CD4-positive, alpha-beta T cell treated with Interleukin-1 beta for 1 hour (primary cell): ENCODE data around the gene SCLY.
"Not testable (repeated sequence)": the region's sequence is repeated elsewhere in the genome, so short reads cannot be mapped to it uniquely, and the experiment has no call there.

Experiments used
- DNase-seq, 2 donors: peaks; one replicate each; pipeline ENCODE4 v3.0.0-alpha.2; 2020 to 2022

The SCLY gene

DNA sequence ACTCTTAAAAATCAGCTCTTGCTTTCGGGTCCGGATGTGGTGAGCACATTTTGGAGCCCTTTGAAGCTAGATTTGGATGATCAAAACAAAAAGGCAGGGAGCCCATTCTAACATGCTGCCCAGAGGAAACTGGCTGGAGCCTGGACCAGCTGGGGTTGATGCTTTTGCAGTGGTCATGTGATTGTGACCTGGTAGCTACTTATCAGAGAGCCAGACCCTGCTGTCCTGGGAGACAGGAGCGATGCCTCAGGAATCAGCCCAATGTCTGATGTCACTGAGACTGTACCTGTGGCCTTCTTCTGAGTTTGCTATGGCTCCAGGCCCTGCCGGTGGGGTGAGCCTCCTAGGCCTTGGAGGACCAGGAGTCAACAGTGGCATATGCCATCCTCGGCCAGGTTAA, 18.7 kb upstream of the SCLY start:
- DNase-seq, result no peak

GRCh38 chr2:238042849-238043584, 17.8 kb upstream of the SCLY start:
- DNase-seq, result no peak

GRCh38 chr2:238043851-238044250, 16.9 kb upstream of the SCLY start:
- no peak for DNase-seq

DNA sequence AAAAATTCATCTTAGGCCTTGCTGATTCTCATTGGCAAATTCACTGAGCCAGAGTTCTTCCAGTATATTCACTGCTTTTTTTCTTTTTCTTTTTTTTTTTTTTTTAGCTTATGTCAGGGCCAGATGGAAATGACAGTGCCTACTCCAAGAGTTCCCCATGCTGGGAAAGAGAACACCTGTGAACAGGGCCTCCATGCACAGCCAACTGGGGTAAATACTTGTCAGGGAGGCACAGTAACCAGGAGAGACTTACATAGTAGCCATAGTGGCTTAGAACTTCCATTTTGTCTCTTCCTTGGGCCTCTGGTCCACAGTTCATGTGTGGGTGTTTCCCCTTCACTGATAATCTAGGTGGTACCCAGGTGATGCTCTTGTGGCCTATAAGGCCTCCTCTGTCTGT, 15.2 kb upstream of the SCLY start:
- DNase-seq, result no peak

DNA sequence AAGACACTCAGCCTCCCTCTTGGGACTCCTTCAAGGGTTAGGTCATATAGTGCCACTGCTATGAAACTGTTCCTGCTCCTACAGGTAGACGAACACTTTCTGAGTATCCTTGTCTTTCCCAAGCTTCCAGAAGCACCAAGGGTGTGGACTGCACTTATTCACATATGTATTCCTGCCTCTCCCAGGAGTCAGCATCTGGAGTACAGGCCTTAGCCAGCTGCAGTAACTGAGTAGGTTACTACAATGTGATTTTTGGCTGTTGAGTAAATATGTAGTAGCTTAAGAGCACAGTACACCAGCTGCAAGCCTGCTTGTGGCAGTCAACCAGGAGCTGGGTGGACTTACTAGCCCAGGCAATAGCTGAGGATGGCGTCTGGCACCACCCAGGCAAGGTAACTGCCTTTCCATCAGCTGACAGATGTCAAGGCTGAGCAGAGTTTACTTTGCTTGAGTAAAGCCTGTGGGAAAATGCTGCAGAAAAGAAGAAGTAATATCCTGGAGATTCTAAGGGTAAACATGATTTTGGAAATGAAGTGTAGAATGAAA, 14.0 kb upstream of the SCLY start:
- no peak for DNase-seq

DNA sequence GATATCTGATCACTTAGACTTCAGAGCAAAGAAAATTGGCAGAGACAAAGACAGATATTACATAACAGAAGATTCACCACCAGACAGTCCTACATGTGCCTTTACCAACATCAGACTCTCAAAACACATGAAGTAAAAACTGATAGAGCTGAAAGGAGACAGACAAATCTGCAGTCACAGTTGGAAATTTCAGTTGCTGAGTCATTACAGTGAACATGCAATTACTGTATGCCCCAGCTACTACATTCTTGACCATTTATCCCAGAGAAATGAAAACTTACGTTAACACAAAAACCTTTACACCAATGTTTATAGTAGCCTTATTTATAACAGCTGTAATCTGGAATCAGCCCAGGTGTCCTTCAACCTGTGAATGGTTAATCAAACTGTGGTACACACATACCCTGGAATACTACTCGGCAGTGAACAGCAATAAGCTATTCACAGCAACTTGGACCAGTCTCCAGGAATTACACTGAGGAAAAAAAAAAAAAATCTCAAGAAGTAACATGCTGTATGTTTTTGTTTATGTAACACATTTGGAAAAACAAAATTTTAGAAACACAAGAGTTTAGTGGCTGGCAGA, 7.5 kb upstream of the SCLY start:
- no peak for DNase-seq

DNA sequence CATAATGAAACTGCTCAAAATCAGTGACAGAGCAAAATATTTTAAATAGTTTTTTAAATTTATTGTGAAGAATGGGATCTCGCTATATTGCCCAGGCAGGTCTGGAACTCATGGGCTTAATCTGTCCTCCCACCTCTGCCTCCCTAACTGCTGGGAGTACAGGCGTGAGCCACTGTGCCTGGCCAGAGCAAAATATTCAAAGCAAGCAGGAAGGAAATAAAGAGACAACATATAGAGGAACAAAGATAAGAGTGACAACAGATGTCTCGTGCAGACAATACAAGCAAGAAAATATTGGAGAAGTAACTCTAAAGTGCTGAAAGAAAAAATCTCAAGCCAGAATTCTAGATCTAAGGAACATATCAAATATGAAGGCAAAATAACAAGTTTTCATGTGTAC, 5.0 kb upstream of the SCLY start:
- no peak for DNase-seq

DNA sequence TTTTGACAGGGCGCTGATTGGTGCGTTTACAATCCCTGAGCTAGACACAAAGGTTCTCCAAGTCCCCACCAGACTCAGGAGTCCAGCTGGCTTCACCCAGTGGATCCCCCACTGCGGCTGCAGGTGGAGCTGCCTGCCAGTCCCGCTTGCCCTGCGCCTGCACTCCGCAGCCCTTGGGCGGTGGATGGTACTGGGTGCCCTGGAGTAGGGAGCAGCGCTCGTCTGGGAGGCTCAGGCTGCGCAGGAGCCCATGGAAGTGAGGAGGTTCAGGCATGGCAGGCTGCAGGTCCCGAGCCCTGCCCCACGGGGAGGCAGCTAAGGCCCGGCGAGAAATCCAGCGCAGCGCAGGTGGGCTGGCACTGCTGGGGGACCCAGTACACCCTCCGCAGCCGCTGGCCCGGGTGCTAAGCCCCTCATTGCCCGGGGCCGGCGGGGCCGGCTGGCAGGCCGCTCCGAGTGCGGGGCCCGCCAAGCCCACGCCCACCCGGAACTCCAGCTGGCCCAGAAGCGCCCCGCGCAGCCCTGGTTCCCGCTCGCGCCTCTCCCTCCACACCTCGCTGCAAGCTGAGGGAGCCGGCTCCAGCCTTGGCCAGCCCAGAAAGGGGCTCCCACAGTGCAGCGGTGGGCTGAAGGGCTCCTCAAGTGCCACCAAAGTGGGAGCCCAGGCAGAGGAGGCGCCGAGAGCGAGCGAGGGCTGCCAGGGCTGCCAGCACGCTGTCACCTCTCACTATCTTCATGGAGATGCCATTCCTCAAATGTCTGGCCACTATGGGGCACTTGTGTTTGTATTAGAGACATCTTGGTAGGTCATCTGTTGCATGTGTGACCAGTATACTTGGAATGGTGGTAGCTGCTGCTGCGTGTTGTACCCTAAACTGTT, 2.9 kb upstream of the SCLY start:
- DNase-seq, result not testable (repeated sequence)

- no peak for DNase-seq
Observed at GRCh38 chr2:238059505-238059904, 1.3 kb upstream of the SCLY start.

DNA sequence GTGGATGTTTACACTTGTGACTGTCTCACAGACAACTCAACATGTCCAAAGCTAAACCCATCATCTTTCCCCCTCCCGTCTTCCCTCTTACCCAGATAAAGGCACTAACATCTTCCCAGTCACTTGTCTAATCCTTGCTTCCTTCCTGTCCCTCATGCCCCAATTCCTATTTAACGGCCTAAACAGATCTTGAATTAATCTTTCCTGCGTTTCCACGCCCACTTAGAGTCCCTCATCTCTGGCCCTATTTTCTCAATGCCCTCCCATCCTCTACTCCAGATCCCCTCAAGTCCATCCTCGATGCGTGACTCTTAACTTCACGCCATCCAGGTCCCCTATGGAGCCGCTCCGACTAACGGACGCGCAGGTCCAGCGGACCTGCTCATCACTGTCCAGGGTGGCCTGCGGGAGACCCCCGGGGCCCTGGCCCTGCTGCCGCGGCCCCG, 682 bp upstream of the SCLY start:
- DNase-seq, result no peak

DNA sequence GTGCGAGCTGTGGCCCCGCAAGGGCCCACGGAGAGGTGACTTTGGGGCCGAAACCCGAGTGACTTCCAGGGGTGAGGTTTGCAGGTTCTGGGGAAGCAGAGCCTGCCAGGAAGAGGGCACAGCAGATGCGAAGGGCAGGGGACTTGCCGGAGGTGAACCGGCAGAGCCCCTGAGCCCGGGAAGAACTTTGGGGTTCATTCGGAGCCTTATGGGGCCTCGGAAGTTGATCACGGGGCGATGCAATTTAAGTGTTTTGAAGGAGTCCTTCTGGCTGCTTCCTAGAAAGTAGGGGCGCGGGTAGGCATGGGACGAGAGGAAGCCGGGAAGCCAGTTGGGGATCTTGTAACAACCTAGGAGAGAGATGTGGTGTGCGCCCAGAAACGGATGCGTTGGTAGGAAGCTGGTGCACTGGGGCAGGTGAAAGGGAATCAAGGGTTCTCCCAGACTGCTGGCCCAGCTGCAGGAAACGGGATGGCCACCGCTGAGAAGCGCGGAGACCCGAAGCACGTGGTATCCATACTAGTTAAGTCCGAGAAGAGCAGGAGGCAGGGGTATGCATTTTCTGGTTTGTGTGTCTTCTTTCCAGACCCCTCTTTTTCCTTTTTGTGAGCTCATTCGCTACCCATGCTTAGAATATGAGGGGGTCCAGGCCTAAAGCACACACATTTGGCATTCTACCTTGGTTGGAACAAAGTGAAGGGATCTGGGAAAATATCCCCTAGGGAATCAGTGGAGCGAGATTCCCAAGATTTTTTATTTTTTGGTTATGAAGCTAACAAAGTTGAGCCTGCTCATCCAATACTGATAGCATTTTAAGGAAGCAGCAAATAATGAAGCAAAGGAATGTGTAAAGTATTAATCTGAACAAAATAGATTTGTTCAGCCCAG, 758 bp downstream of the SCLY start:
- DNase-seq, result no peak

- DNase-seq, result no peak
Observed at GRCh38 chr2:238063414-238064189, 2.8 kb downstream of the SCLY start.

- no peak for DNase-seq
Observed at GRCh38 chr2:238064376-238064775, 3.6 kb downstream of the SCLY start.

DNA sequence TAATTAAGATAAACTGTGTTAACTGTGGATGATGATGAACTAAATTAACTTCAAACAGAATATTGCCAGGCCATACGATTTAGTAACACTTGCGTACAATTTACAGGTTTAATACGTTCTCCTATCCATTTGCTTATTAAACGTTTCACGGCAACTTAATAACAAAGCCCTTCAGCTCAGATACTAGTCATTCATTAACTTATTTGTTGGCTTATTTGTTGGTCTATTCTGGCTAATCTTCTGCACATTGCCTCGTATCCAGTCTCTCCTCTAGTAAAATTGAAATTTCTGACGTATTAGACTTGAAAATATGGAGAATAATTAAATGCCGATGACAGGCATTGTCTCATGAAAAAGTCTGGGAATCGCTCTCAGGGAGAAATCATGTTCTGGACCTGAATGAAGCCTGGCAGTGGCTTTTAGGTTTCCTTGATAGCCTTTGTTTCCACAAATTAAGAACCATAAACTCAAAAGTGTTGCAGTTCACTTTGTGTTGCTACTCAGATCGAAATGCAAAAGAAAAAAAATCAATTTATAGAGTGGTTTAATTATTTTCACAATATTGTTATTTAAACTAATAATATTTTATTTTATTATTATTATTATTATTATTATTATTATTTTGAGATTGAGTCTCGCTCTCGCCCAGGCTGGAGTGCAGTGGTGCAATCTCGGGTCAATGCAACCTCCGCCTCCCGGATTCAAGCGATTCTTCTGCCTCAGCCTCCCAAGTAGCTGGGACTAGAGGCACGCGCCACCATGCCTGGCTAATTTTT, 4.5 kb downstream of the SCLY start:
- DNase-seq, result no peak

DNA sequence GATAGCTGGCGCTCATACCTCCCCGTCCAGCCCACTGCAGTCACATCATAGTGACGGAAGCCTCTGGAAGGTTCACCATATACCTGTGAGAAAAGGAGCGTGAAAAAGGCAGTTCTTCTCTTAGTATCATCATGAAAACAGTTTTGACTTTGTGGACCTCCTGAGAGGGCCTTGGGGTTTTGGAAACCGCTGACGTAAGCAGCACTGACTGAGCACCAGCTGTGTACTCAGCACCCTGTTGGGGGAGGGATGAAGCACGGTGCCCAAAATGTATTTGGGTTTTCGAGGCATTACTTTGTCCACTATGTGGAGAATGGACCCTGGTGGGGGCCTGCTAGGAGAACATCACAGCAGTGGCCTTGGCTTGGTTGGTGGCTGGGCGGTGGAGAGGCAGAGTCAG, 5.4 kb downstream of the SCLY start:
- DNase-seq, result no peak

GRCh38 chr2:238066718-238067117, 5.9 kb downstream of the SCLY start:
- not testable (repeated sequence) for DNase-seq

DNA sequence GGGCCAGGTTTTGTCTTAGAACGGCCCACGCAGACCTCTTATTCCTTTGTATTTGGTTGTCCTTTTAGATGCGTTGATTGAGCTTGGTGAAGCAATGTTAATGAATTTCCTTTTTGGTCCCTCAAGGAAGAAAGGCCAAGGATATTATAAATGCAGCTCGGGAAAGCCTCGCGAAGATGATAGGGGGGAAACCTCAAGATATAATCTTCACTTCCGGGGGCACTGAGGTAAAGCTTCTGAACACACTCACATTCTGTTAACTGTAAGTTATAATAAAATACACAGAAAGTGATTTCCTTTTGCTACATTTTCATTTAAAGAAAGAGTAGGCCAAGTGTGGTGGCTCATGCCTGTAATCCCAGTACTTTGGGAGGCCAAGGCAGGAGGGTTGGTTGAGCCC, 7.1 kb downstream of the SCLY start:
- DNase-seq, result no peak

DNA sequence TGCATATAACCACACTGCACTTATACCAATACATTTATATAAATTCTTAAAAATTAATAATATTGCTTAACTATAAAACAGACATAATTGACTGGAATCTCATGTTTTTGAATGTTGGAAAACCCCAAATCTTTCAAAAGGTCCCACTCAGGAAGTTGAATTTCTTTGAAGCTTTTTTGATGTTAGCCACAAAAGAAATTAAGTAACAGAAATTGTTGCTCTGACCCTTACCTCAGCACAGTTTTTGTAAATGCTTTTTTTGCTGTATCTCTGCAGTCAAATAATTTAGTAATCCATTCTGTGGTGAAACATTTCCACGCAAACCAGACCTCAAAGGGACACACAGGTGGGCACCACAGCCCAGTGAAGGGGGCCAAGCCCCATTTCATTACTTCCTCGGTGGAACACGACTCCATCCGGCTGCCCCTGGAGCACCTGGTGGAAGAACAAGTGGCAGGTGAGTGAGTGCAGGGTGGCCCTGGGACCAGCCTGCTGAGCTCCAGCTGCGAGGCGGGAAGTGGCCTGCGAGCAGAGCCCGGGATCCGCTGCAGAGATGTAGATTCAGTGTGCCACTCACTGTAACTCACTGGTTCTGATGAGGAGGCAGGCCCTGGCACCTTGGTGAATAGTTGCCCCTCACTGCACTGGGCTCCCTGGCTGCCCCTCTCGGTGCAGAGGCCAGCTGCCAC, 8.4 kb downstream of the SCLY start:
- peak in 1 of 2 donors; percentile 25 for DNase-seq

DNA sequence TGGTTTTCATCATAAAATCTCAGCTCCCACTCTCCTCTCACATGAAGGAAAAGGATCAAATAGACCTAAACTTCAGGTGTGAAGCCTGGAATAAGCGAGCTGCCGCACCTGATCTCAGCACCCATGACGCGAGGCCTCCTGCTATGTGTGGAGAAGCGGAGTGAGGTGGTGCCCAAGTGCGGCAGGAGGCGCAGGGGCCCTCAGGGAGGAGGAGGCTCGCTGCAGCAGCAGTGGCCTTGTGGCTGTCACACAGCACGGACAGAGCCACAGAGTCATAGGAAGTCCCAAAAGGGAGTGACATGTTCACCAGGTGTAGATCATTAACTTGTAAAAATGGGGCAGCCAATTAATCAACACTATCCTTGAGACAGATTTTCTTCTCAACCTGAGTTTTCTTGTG, 9.1 kb downstream of the SCLY start:
- DNase-seq, result no peak

GRCh38 chr2:238075397-238075796, 14.6 kb downstream of the SCLY start:
- DNase-seq, result no peak
